Measurements from ENCODE around the gene B3GAT1. TPM values are rescaled to one million over a fixed set of nuclear protein-coding genes. Genes with fewer than 3 reads are reported as not detected.

The B3GAT1 gene
- total and polyA plus RNA-seq, 2 of the 13 experiments (the other 11 are each of a cell fraction or from before 2014, with no cell fraction given), result not detected

DNA sequence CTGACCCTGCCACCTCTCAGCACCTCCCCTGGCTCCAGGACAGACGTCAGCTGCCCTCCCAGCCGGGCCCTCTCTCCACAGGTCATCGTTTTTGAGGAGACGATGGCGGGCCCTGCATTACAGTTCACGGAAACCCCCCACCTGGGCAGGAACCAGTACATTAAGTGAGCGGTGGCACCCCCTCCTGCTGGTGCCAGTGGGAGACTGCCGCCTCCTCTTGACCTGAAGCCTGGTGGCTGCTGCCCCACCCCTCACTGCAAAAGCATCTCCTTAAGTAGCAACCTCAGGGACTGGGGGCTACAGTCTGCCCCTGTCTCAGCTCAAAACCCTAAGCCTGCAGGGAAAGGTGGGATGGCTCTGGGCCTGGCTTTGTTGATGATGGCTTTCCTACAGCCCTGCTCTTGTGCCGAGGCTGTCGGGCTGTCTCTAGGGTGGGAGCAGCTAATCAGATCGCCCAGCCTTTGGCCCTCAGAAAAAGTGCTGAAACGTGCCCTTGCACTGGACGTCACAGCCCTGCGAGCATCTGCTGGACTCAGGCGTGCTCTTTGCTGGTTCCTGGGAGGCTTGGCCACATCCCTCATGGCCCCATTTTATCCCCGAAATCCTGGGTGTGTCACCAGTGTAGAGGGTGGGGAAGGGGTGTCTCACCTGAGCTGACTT is 37.0 kb downstream of the B3GAT1 start:
- in situ Hi-C loops (cut with HindIII; ENCODE audit: extremely low pct_ligation_motif_present, low pct_unique_long_range_greater_than_20kb), result no loop called here
- CTCF ChIA-PET (ENCODE audit: low intra/inter-chr PET ratio, low total read pairs), result no interaction called here

DNA sequence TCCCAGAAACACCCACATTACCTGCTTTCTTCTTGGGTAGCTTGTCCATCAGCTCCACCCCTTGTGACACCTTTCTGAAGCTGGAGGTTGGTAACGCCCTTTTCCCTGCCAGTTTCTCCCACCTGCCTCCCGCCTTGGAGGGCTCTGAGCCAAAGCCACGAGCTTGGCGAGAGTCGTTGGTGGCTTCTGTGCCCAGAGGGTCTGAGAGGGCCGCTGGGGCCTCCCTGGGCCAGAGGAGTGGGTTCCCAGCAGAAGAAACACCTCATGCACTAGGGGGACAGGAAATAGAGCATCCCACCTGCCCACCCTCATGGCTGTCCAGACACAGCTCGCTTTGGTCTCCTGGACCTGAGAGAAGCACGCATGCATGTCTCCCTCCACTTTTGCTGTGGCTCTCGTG is 37.9 kb downstream of the B3GAT1 start:
- Histone ChIP-seq H3K9ac (ENCODE audit: insufficient read depth, low read depth, low read length) (no peak overlapping the region), H2AFZ (ENCODE audit: low read length) (no peak overlapping the region), H3K36me3 (replicated peaks in 1 of 2; ENCODE audit: control insufficient read depth in 1 of 2, insufficient read depth in 2 of 2, low read length in 2 of 2) (no peaks in the 10 kb centered on the region), H3K4me3 (replicated peaks in 1 of 3; ENCODE audit: insufficient read depth in 1 of 3, low read depth in 2 of 3, low read length in 3 of 3) (no peak overlapping the region), H3K79me2 (ENCODE audit: insufficient read depth, low read length) (no peaks in the 10 kb centered on the region), H3K4me1 (ENCODE audit: insufficient read depth, low read length) (no peaks in the 10 kb centered on the region), H3K9me3 (ENCODE audit: low read length) (no peaks in the 10 kb centered on the region), H3K27me3 (ENCODE audit: control insufficient read depth in 1 of 2, insufficient read depth in 2 of 2, low read length in 2 of 2) (peaks cover 12 to 55% of the 10 kb centered on the region in 2 experiments; a peak in 3 of 5 replicates), H3K27ac (ENCODE audit: extremely low read length, insufficient read depth, low read length) (no peak overlapping the region), H4K20me1 (ENCODE audit: insufficient read depth, low read length) (no peaks in the 10 kb centered on the region), H3K4me2 (ENCODE audit: low read depth, low read length) (no peak overlapping the region)
- 3% methylated on average over 5 of the region's 9 CpGs for WGBS (ENCODE audit: low lambda C conversion rate)
- ChIA-PET POLR2A (no interaction called here), CTCF (ENCODE audit: low intra/inter-chr PET ratio, low total read pairs) (no interaction called here)
- no peak for DNase-seq (ENCODE audit: low spot score)
- FAIRE-seq, result no peak
- ATAC-seq, result no peak
- intact Hi-C loops (cut with micrococcal nuclease; ENCODE audit: unreplicated experiment), result no loop called here
- BruUV-seq (replicated peaks), result no TSS peak
- in situ Hi-C loops (cut with HindIII; ENCODE audit: extremely low pct_ligation_motif_present, low pct_unique_long_range_greater_than_20kb), result no loop called here
- TF ChIP-seq SP2 (CRISPR knock-in tag; IDR thresholded peaks at IDR 0.05), result no peak
- no peak for TF ChIP-seq NKX3-1 (CRISPR knock-in tag; IDR thresholded peaks at IDR 0.05)
- no peak for TF ChIP-seq ZNF549 (CRISPR knock-in tag; IDR thresholded peaks at IDR 0.05)
- no peak for TF ChIP-seq NR1H2 (CRISPR knock-in tag; IDR thresholded peaks at IDR 0.05; ENCODE audit: borderline replicate concordance, low read depth)
- TF ChIP-seq TOPORS (CRISPR knock-in tag; IDR thresholded peaks at IDR 0.05), result no peak
- TF ChIP-seq ZNF724P (CRISPR knock-in tag; IDR thresholded peaks at IDR 0.05; ENCODE audit: borderline replicate concordance), result no peak
- TF ChIP-seq ZNF567 (CRISPR knock-in tag; IDR thresholded peaks at IDR 0.05; ENCODE audit: borderline replicate concordance), result no peak
- no peak for TF ChIP-seq CCAR2 (optimal IDR thresholded peaks at IDR 0.05; ENCODE audit: low read depth, low read length)
- no peak for TF ChIP-seq ZBTB20 (CRISPR knock-in tag; IDR thresholded peaks at IDR 0.05; ENCODE audit: borderline replicate concordance, low read depth)
- TF ChIP-seq ZNF703 (CRISPR knock-in tag; IDR thresholded peaks at IDR 0.05; ENCODE audit: borderline replicate concordance), result no peak
- no peak for TF ChIP-seq ARHGAP35 (CRISPR knock-in tag; IDR thresholded peaks at IDR 0.05; ENCODE audit: borderline replicate concordance)
- TF ChIP-seq TCF12 (IDR thresholded peaks at IDR 0.05), result no peak
- no peak for TF ChIP-seq TCF12 (CRISPR knock-in tag; IDR thresholded peaks at IDR 0.05)
- TF ChIP-seq ZSCAN21 (CRISPR knock-in tag; IDR thresholded peaks at IDR 0.05; ENCODE audit: borderline replicate concordance), result no peak
- TF ChIP-seq ZNF441 (CRISPR knock-in tag; IDR thresholded peaks at IDR 0.05; ENCODE audit: borderline replicate concordance), result no peak
- no peak for TF ChIP-seq ZNF577 (CRISPR knock-in tag; IDR thresholded peaks at IDR 0.05; ENCODE audit: borderline replicate concordance, low read depth)

More for the DNA sequence above, 37.0 kb downstream of the B3GAT1 start:
- no peaks in the 10 kb centered on the region for H3K9me3 ChIP-seq (ENCODE audit: low read length)
- intact Hi-C loops (cut with micrococcal nuclease; ENCODE audit: unreplicated experiment), result no loop called here
- peaks cover 9 to 48% of the 10 kb centered on the region in 2 experiments; a peak in 3 of 5 replicates for H3K27me3 ChIP-seq (ENCODE audit: control insufficient read depth in 1 of 2, insufficient read depth in 2 of 2, low read length in 2 of 2)
- FAIRE-seq (no peak), DNase-seq (ENCODE audit: low spot score) (no peak), ATAC-seq (no peak)
- no peak overlapping the region for H3K27ac ChIP-seq (ENCODE audit: extremely low read length, insufficient read depth, low read length)
- TF ChIP-seq MTF2 (CRISPR knock-in tag; IDR thresholded peaks at IDR 0.05; ENCODE audit: borderline replicate concordance), result no peak
- TF ChIP-seq HNRNPK (IDR thresholded peaks at IDR 0.05; ENCODE audit: low read depth, low read length, poor library complexity, severe bottlenecking), result no peak
- TF ChIP-seq PAX8 (CRISPR knock-in tag; IDR thresholded peaks at IDR 0.05; ENCODE audit: borderline replicate concordance), result no peak
- TF ChIP-seq KDM2A (CRISPR knock-in tag; IDR thresholded peaks at IDR 0.05; ENCODE audit: borderline replicate concordance, low read depth), result no peak
- TF ChIP-seq YEATS4 (CRISPR knock-in tag; IDR thresholded peaks at IDR 0.05; ENCODE audit: borderline replicate concordance), result no peak
- no peak for TF ChIP-seq ATRX (CRISPR knock-in tag; IDR thresholded peaks at IDR 0.05; ENCODE audit: borderline replicate concordance)
- no peak for TF ChIP-seq NFATC3 (CRISPR knock-in tag; IDR thresholded peaks at IDR 0.05)
- TF ChIP-seq ZNF264 (CRISPR knock-in tag; IDR thresholded peaks at IDR 0.05), result no peak
- no peak for TF ChIP-seq ZNF138 (CRISPR knock-in tag; IDR thresholded peaks at IDR 0.05; ENCODE audit: low read depth)
- no peak for TF ChIP-seq CC2D1A (CRISPR knock-in tag; IDR thresholded peaks at IDR 0.05)
- no peak for TF ChIP-seq ZNF235 (CRISPR knock-in tag; IDR thresholded peaks at IDR 0.05; ENCODE audit: borderline replicate concordance)
- no peak for TF ChIP-seq RFX5 (IDR thresholded peaks at IDR 0.05; ENCODE audit: low read depth, low read length)
- TF ChIP-seq RAD51 (IDR thresholded peaks at IDR 0.05; ENCODE audit: borderline replicate concordance), result no peak
- TF ChIP-seq ZNF335 (CRISPR knock-in tag; IDR thresholded peaks at IDR 0.05), result no peak
- no peak for TF ChIP-seq ZNF749 (CRISPR knock-in tag; IDR thresholded peaks at IDR 0.05; ENCODE audit: borderline replicate concordance)
- POLR2A ChIA-PET, result no interaction called here
- no peaks in the 10 kb centered on the region for H3K36me3 ChIP-seq (replicated peaks in 1 of 2; ENCODE audit: control insufficient read depth in 1 of 2, insufficient read depth in 2 of 2, low read length in 2 of 2)
- H3K9ac ChIP-seq (ENCODE audit: insufficient read depth, low read depth, low read length), result no peak overlapping the region
- 7% methylated on average over 9 of the region's 16 CpGs for WGBS (ENCODE audit: low lambda C conversion rate)
- no peak overlapping the region for H3K4me3 ChIP-seq (replicated peaks in 1 of 3; ENCODE audit: insufficient read depth in 1 of 3, low read depth in 2 of 3, low read length in 3 of 3)
- H3K4me2 ChIP-seq (ENCODE audit: low read depth, low read length), result no peak overlapping the region
- no peaks in the 10 kb centered on the region for H3K79me2 ChIP-seq (ENCODE audit: insufficient read depth, low read length)
- H3K4me1 ChIP-seq (ENCODE audit: insufficient read depth, low read length), result no peaks in the 10 kb centered on the region
- H4K20me1 ChIP-seq (ENCODE audit: insufficient read depth, low read length), result no peaks in the 10 kb centered on the region
- no peak overlapping the region for H2AFZ ChIP-seq (ENCODE audit: low read length)
- no TSS peak for BruUV-seq (replicated peaks)
